A673 (cell line): ENCODE data around the gene GGNBP2.

Experiments
- CTCF ChIP-seq: fragments of 300-800, 200-600 bp; sonication (generic); conservative IDR thresholded peaks from 2 replicates; pipeline ENCODE4 v1.5.1; 2017; ENCODE audit warnings: low read depth, mild to moderate bottlenecking, antibody characterized with exemption, low read length, moderate library complexity, mixed read lengths
- EZH2 ChIP-seq: fragments of 200-600 bp; sonication (generic); IDR thresholded peaks from 2 replicates; pipeline ENCODE4 v1.6.1; 2017; ENCODE audit warnings: borderline replicate concordance, low read depth, mild to moderate bottlenecking, mixed read lengths, antibody characterized with exemption, low read length; ENCODE audit not compliant: poor library complexity, severe bottlenecking

- no peak for TF ChIP-seq CTCF
- no peak for TF ChIP-seq EZH2
Measured at GRCh38 chr17:36594626-36595401, 50.1 kb downstream of the GGNBP2 start.
